Transverse colon (tissue), 4 donors: ENCODE results near the gene PCDHB8. TPM values are rescaled to one million over a fixed set of nuclear protein-coding genes. Genes with fewer than 3 reads are reported as not detected.
"Not testable (repeated sequence)": the region's sequence is repeated elsewhere in the genome, so short reads cannot be mapped to it uniquely, and the experiment has no call there.

Experiments
- DNase-seq: peaks from one replicate; pipeline ENCODE4 v3.0.0-alpha.2; 2019
- H3K27ac ChIP-seq, 4 donors: fragments of 200-600 bp; sonication (generic); 2 replicates each; pipeline ENCODE4 v1.5.1; 2016 to 2018; ENCODE audit warnings: inconsistent platforms in 4 of 4
- H3K27me3 ChIP-seq: fragments of 200-600 bp; sonication (generic); 2 replicates; pipeline ENCODE4 v1.5.1; 2017; ENCODE audit warnings: inconsistent platforms
- H3K36me3 ChIP-seq, 4 donors: fragments of 200-600 bp; sonication (generic); 2 replicates each; pipeline ENCODE4 v1.5.1; 2017 to 2019; ENCODE audit warnings: inconsistent platforms in 4 of 4
- H3K4me1 ChIP-seq, 4 donors: fragments of 200-600 bp; sonication (generic); 2 replicates each; pipeline ENCODE4 v1.5.1; 2017 to 2020; ENCODE audit warnings: inconsistent platforms in 4 of 4
- H3K4me3 ChIP-seq, 4 donors: fragments of 200-600 bp; sonication (generic); 1 replicate in 1 of 4; 2 replicates in 3 of 4; pipeline versions ENCODE4 v1.5.1 to v1.6.1; 2017 to 2019; ENCODE audit warnings: inconsistent platforms in 4 of 4
- H3K9me3 ChIP-seq, 2 donors: fragments of 200-600 bp; sonication (generic); 2 replicates each; pipeline ENCODE4 v1.5.1; 2017 to 2019; ENCODE audit warnings: inconsistent platforms in 2 of 2
- CTCF ChIP-seq, 5 experiments: fragments of 200-600 bp in 3 of 5; fragments of 450-650 bp in 2 of 5; sonication (generic) in 3 of 5; IDR thresholded peaks; 1 replicate in 2 of 5; 2 replicates in 3 of 5; pipeline ENCODE4 v1.5.1; 2016 to 2017; ENCODE audit warnings: antibody characterized with exemption in 5 of 5, inconsistent platforms in 3 of 5, mild to moderate bottlenecking in 2 of 5, moderate library complexity in 1 of 5
- EP300 ChIP-seq: sonication (generic); formaldehyde crosslinking; IDR thresholded peaks from one replicate; pipeline ENCODE4 v1.6.1; 2017; ENCODE audit warnings: antibody characterized with exemption, low read depth
- POLR2A ChIP-seq: fragments of 450-650 bp; IDR thresholded peaks from one replicate; pipeline ENCODE4 v1.6.1; 2016; ENCODE audit warnings: antibody characterized with exemption, mild to moderate bottlenecking, moderate library complexity
- POLR2AphosphoS5 ChIP-seq, 3 donors: sonication (generic); formaldehyde crosslinking; IDR thresholded peaks; one replicate each; pipeline ENCODE4 v1.6.1; 2016; ENCODE audit warnings: antibody characterized with exemption in 3 of 3
- WGBS, 2 donors: methylation state at CpG; one replicate each; pipeline ENCODE4 v1.1.5; 2018; ENCODE audit warnings: low coverage in 1 of 2; 5-methylcytosine and 5-hydroxymethylcytosine counted together
- in situ Hi-C, 4 donors: fragments of 200-750 bp; cut with MboI; loops; one replicate each; pipeline versions ENCODE4 v1.15.0 to v1.15.1; 2017; ENCODE audit warnings: low sequenced_read_pairs in 3 of 4, low pct_ligation_motif_present in 1 of 4, low pct_unique_long_range_greater_than_20kb in 1 of 4
- intact Hi-C: fragments of 100-400 bp; cut with DNase I; formaldehyde crosslinking; loops from one replicate; pipeline ENCODE4 v1.15.1; 2023; ENCODE audit warnings: low total_unique reads
- total RNA-seq, 4 donors: library from RNA; depleted of rRNA; stranded (reverse); fragments of >200 nt; gene quantifications; one replicate each; pipeline ENCODE4 v1.1.0, GENCODE V29; 2016

The PCDHB8 gene
- total RNA-seq, 4 donors from 2014 or later, result 0.14 to 0.16 TPM; not detected in 2

- Histone ChIP-seq H3K27ac (no peak overlapping the region), H3K9me3 (peaks cover 15 to 34% of the 10 kb centered on the region in 2 donors), H3K27me3 (no peaks in the 10 kb centered on the region), H3K4me1 (no peaks in the 10 kb centered on the region), H3K4me3 (no peak overlapping the region), H3K36me3 (no peaks in the 10 kb centered on the region)
- in situ Hi-C loops, result no loop called here
- intact Hi-C loops, result no loop called here
- no peak for TF ChIP-seq CTCF (IDR thresholded peaks at IDR 0.05)
- no peak for TF ChIP-seq POLR2A
- TF ChIP-seq EP300, result no peak
- TF ChIP-seq POLR2AphosphoS5 (IDR thresholded peaks at IDR 0.05), result no peak
- DNase-seq, result no peak
- WGBS, 2 donors, result 72 to 76% methylated on average over 3 to 33 of the region's 33 CpGs
These were observed 27.2 kb upstream of the PCDHB8 start for GRCh38 chr5:141150224-141150992.

GRCh38 chr5:141150993-141151325 is 26.6 kb upstream of the PCDHB8 start:
- TF ChIP-seq CTCF (IDR thresholded peaks at IDR 0.05) (no peak), POLR2AphosphoS5 (IDR thresholded peaks at IDR 0.05) (no peak), POLR2A (no peak), EP300 (no peak)
- intact Hi-C loops (no loop called here), in situ Hi-C loops (no loop called here)
- 59% methylated on average over 13 of the region's 13 CpGs; no CpG with 5 or more reads in 1 of the 2 donors for WGBS, 2 donors
- H3K9me3 ChIP-seq, result peaks cover 15 to 34% of the 10 kb centered on the region in 2 donors
- no peak overlapping the region for H3K27ac ChIP-seq
- H3K36me3 ChIP-seq, result no peaks in the 10 kb centered on the region
- H3K27me3 ChIP-seq, result no peaks in the 10 kb centered on the region
- H3K4me1 ChIP-seq, result no peaks in the 10 kb centered on the region
- no peak overlapping the region for H3K4me3 ChIP-seq
- no peak for DNase-seq

DNA sequence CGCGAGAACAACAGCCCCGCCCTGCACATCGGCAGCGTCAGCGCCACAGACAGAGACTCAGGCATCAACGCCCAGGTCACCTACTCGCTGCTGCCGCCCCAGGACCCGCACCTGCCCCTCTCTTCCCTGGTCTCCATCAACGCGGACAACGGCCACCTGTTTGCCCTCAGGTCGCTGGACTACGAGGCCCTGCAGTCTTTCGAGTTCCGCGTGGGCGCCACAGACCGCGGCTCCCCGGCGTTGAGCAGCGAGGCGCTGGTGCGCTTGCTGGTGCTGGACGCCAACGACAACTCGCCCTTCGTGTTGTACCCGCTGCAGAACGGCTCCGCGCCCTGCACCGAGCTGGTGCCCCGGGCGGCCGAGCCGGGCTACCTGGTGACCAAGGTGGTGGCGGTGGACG is 26.0 kb upstream of the PCDHB8 start:
- H3K4me3 ChIP-seq, H3K27me3 ChIP-seq, intact Hi-C loops, H3K4me1 ChIP-seq, H3K27ac ChIP-seq, H3K36me3 ChIP-seq, DNase-seq, in situ Hi-C loops: not testable (repeated sequence)
- H3K9me3 ChIP-seq, result peaks cover 18 to 39% of the 10 kb centered on the region in 2 donors
- WGBS, 2 donors, result 67% methylated on average over 32 of the region's 41 CpGs; no CpG with 5 or more reads in 1 of the 2 donors

- H3K4me3 ChIP-seq, H3K27me3 ChIP-seq, H3K27ac ChIP-seq, H3K36me3 ChIP-seq, intact Hi-C loops, in situ Hi-C loops, DNase-seq, H3K4me1 ChIP-seq: not testable (repeated sequence)
- 72% methylated on average over 19 of the region's 36 CpGs; no CpG with 5 or more reads in 1 of the 2 donors for WGBS, 2 donors
- H3K9me3 ChIP-seq, result peaks cover 21 to 43% of the 10 kb centered on the region in 2 donors
These were observed 25.5 kb upstream of the PCDHB8 start for GRCh38 chr5:141152096-141152495.

- no peaks in the 10 kb centered on the region for H3K36me3 ChIP-seq
- WGBS, 2 donors, result 51 to 59% methylated on average over 14 to 21 of the region's 21 CpGs
- H3K9me3 ChIP-seq, result peaks cover 14 to 37% of the 10 kb centered on the region in 2 donors
These were observed 21.8 kb upstream of the PCDHB8 start for GRCh38 chr5:141155540-141156374.

GRCh38 chr5:141157356-141157755 is 20.2 kb upstream of the PCDHB8 start:
- H3K36me3 ChIP-seq, H3K4me1 ChIP-seq, intact Hi-C loops, H3K27ac ChIP-seq, H3K4me3 ChIP-seq, DNase-seq, H3K27me3 ChIP-seq, in situ Hi-C loops: not testable (repeated sequence)
- peaks cover 12 to 30% of the 10 kb centered on the region in 2 donors for H3K9me3 ChIP-seq
- 75% methylated on average over 25 of the region's 38 CpGs; no CpG with 5 or more reads in 1 of the 2 donors for WGBS, 2 donors

More at GRCh38 chr5:141155540-141156374, 21.8 kb upstream of the PCDHB8 start:
- no peak overlapping the region for H3K4me3 ChIP-seq
- no peak for DNase-seq
- no peak overlapping the region for H3K27ac ChIP-seq
- H3K4me1 ChIP-seq, result no peaks in the 10 kb centered on the region
- intact Hi-C loops, result no loop called here
- no peaks in the 10 kb centered on the region for H3K27me3 ChIP-seq
- in situ Hi-C loops, result no loop called here
- TF ChIP-seq POLR2A (no peak), CTCF (IDR thresholded peaks at IDR 0.05) (no peak), EP300 (no peak), POLR2AphosphoS5 (IDR thresholded peaks at IDR 0.05) (no peak)

GRCh38 chr5:141157901-141158300 is 19.7 kb upstream of the PCDHB8 start:
- intact Hi-C loops, H3K4me3 ChIP-seq, DNase-seq, H3K27me3 ChIP-seq, H3K36me3 ChIP-seq, H3K27ac ChIP-seq, in situ Hi-C loops, H3K4me1 ChIP-seq: not testable (repeated sequence)
- 69% methylated on average over 8 of the region's 28 CpGs; no CpG with 5 or more reads in 1 of the 2 donors for WGBS, 2 donors
- H3K9me3 ChIP-seq, result peaks cover 12 to 31% of the 10 kb centered on the region in 2 donors
